Measurements from ENCODE around the gene PIP5KL1. TPM values are rescaled to one million over a fixed set of nuclear protein-coding genes. Genes with fewer than 3 reads are reported as not detected.

The PIP5KL1 gene
- total and polyA plus RNA-seq, 2 donors (not counting 3 experiments of a cell fraction or from before 2014, with no cell fraction given) = 1.5 to 2.9 TPM

GRCh38 chr9:127915801-127916719 is 14.5 kb downstream of the PIP5KL1 start:
- POLR2A ChIA-PET = interaction anchor here (0.6 to 1.0 kb wide), 4 partner anchors 43 to 466 kb away, joined by 3 to 4 read pairs (median 3); partner anchors contain the start of gene TOR2A
- Histone ChIP-seq H4K20me1 (replicated peaks; ENCODE audit: control insufficient read depth, extremely low read depth, insufficient read depth, low read length) (no peaks in the 10 kb centered on the region), H3K9ac (replicated peaks; ENCODE audit: extremely low read depth, insufficient read depth, low read length) (peak overlapping the region; percentile 81), H3K4me3 (replicated peaks in 1 of 3; ENCODE audit: insufficient read depth in 1 of 3, low read depth in 1 of 3, low read length in 3 of 3) (peak overlapping the region; percentile 59 to 77 (median 71)), H3K4me1 (ENCODE audit: control insufficient read depth, extremely low read depth, insufficient read depth, low read length) (peaks cover 35% of the 10 kb centered on the region), H3K27ac (ENCODE audit: insufficient read depth, low read depth, low read length) (peak overlapping the region; percentile 55), H3K9me3 (replicated peaks; ENCODE audit: control insufficient read depth, insufficient read depth, low read length) (no peaks in the 10 kb centered on the region), H3K4me2 (ENCODE audit: insufficient read depth, low read length) (peak overlapping the region; percentile 68), H2AFZ (ENCODE audit: low read depth, low read length) (peak overlapping the region; percentile 81), H3K36me3 (ENCODE audit: control insufficient read depth in 2 of 2, extremely low read depth in 1 of 2, insufficient read depth in 2 of 2, low read length in 2 of 2) (peaks cover 0 to 16% of the 10 kb centered on the region in 2 experiments), H3K79me2 (ENCODE audit: control insufficient read depth, insufficient read depth, low read length) (peaks cover 12% of the 10 kb centered on the region), H3K27me3 (ENCODE audit: control insufficient read depth in 2 of 2, insufficient read depth in 2 of 2, low read length in 2 of 2) (no peaks in the 10 kb centered on the region), H3K9me1 (replicated peaks; ENCODE audit: control insufficient read depth, extremely low read depth, insufficient read depth, low read length) (no peaks in the 10 kb centered on the region)
- FAIRE-seq (peak; percentile 58), DNase-seq (ENCODE audit: low read depth, low spot score) (peak; percentile 26)
- intact Hi-C loops (cut with micrococcal nuclease) (loop anchor here (2.0 to 10.0 kb wide), 3 partner anchors 17 to 414 kb away; partner anchors contain the start of gene ST6GALNAC6), dilution Hi-C loops (cut with MboI; ENCODE audit: extremely low pct_ligation_motif_present, low sequenced_read_pairs) (no loop called here)
- TF ChIP-seq MYC (IDR thresholded peaks at IDR 0.05; ENCODE audit: low read depth, low read length) = no peak
- no peak for TF ChIP-seq GATA2 (IDR thresholded peaks at IDR 0.05; ENCODE audit: insufficient read depth, insufficient read length, low read depth, low read length)
- no peak for TF ChIP-seq POLR2A (IDR thresholded peaks at IDR 0.05; ENCODE audit: low read depth, low read length)
- TF ChIP-seq JUN (IDR thresholded peaks at IDR 0.05; ENCODE audit: borderline replicate concordance, insufficient read depth, insufficient read length, low read depth) = no peak
- no peak for TF ChIP-seq CTCF (IDR thresholded peaks at IDR 0.05; ENCODE audit: extremely low read depth in 1 of 2, insufficient read depth in 1 of 2, low read depth in 1 of 2, low read length in 2 of 2)
- TF ChIP-seq EZH2 (IDR thresholded peaks at IDR 0.05; ENCODE audit: borderline replicate concordance, low read depth, low read length, severe bottlenecking) = no peak
- no peak for TF ChIP-seq FOS (IDR thresholded peaks at IDR 0.05; ENCODE audit: borderline replicate concordance, insufficient read depth, low read length)
- no peak for TF ChIP-seq POLR2AphosphoS5 (IDR thresholded peaks at IDR 0.05; ENCODE audit: insufficient read depth, low read depth, low read length)
- no peak for TF ChIP-seq MAX (IDR thresholded peaks at IDR 0.05; ENCODE audit: insufficient read depth, insufficient read length)
- TSS peak; percentile 41 for BruUV-seq (replicated peaks)
- CTCF ChIA-PET = interaction anchor here (0.6 to 2.3 kb wide), 6 partner anchors 9 to 181 kb away, joined by 3 to 10 read pairs (median 5); partner anchors contain the start of genes ST6GALNAC6 and TOR2A

All from endothelial cell of umbilical vein (primary cell).